HG03045 (cell line): ENCODE measurements around the gene SERTAD3.
"Not testable (repeated sequence)": the region's sequence is repeated elsewhere in the genome, so short reads cannot be mapped to it uniquely, and the experiment has no call there.

Source experiments
- ATAC-seq: cut with Tn5 transposase; IDR thresholded peaks from one replicate; pipeline ENCODE4 v1.9.1; 2021; ENCODE audit warnings: mild to moderate bottlenecking, moderate library complexity; ENCODE audit not compliant: unreplicated experiment

The SERTAD3 gene

GRCh38 chr19:40458597-40458974 lies 14.5 kb upstream of the SERTAD3 start:
- ATAC-seq = no peak

GRCh38 chr19:40457953-40458596 lies 13.9 kb upstream of the SERTAD3 start:
- no peak for ATAC-seq

- ATAC-seq = no peak
These were observed 12.9 kb upstream of the SERTAD3 start for GRCh38 chr19:40457048-40457447.

- not testable (repeated sequence) for ATAC-seq
These were observed 9.8 kb upstream of the SERTAD3 start for GRCh38 chr19:40453943-40454342.

GRCh38 chr19:40453151-40453735 lies 9.1 kb upstream of the SERTAD3 start:
- no peak for ATAC-seq

DNA sequence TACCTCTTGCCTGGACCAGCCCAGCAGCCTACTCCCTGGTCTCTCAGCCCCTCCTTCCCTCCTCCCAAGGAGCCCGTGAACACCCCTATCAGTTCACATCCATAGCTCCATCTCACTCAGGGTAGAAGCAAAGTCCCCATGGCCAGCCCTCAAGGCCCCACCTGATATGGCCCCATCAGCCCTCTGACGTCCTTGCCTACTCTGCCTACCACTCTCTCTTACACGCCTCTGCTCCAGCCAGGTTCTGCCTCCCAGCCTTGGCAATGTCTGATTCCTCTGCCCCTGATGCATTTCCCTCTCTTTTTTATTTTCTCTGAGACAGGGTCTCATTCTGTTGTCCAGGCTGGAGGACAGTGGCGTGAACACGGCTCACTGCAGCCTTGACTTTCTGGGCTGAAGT lies 7.9 kb upstream of the SERTAD3 start:
- no peak for ATAC-seq

GRCh38 chr19:40450664-40451063 lies 6.5 kb upstream of the SERTAD3 start:
- ATAC-seq = no peak

- ATAC-seq = no peak
These were observed 5.4 kb upstream of the SERTAD3 start for GRCh38 chr19:40449506-40449905.

- no peak for ATAC-seq
These were observed 2.2 kb upstream of the SERTAD3 start for GRCh38 chr19:40446263-40446784.

GRCh38 chr19:40445780-40446262 lies 1.7 kb upstream of the SERTAD3 start:
- no peak for ATAC-seq

DNA sequence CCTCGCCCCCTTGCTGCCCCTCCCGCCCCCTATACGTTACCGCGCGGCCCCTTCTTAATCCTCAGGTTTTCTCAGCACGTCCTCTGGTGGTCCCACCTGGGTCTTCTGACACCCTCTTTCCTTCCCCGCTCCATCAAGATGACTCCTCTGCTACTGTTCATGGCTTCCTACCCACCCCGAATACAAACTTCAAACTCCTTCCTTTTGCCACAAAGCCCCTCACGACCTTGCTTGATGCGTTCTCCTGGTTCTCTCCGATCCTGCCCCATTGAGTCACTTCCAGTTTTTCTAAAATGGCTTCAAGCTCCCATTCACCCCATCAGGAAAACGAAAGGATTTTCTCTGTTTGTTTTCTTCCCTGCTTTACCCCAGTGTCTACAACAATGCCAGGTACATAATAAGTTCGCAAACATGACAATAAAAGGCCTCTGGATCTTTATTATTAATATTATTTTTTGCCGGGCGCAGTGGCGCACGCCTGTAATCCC lies 734 bp upstream of the SERTAD3 start:
- no peak for ATAC-seq

- ATAC-seq = peak; percentile 67
These were observed 770 bp downstream of the SERTAD3 start for GRCh38 chr19:40443131-40443999.

DNA sequence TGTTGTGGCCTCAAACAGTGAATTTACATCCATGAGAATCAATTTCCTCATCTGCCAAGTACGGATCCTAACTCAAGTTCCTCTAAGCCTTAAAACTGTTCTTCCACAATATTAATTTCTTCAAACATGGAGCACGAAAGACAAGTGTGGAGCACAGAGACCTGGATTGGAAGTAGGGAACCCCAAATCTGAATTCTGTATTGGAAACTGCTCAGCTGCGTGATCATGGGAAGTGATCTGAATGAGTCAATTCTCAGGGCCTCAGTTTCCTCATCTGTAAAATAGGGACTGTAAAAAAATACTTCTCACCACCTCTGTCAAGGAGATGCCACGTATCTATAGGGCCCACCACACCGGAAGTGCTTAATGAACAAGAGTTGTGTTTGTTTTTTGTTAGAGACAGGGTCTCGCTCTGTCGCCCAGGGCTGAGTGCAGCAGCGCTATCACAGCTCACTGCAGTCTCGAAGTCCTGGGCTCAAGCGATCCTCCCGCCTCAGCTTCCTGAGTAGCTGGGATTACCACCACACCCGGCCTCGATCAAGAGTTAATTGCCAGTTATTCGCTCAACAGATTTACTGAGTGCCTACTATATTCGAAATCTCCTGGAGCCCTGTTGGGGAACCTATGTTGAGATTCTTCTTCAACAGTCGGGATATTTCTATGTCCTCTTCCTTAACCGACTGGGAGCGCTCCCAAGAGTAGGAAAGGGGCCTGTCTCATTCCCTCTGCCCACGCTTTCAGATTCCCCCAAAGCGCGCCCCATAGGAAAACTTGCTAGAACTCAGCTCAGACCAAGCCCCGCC lies 1.6 kb downstream of the SERTAD3 start:
- ATAC-seq = no peak

GRCh38 chr19:40441719-40442253 lies 2.3 kb downstream of the SERTAD3 start:
- no peak for ATAC-seq

DNA sequence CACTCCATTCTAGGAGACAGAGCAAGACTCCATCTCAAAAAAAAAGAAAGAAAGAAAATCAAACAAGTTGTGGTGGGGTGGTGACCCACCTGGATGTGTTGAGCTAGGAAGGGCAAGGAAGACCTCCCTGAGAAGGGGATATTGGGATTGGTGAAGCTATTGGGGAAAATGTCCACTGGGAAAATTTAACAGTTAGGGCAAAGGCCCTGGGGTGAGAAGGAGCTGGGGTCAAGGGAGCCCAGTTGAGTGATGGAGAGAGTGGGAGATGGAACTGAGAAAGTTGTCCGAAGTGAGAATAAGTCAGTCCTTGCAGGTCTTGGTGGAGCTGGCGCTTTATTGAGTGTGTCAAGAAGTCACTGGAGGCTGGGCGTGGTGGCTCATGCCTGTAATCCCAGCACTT lies 5.9 kb downstream of the SERTAD3 start:
- no peak for ATAC-seq

- peak; percentile 54 for ATAC-seq
These were observed 10.5 kb downstream of the SERTAD3 start for GRCh38 chr19:40433391-40434216.

- ATAC-seq = not testable (repeated sequence)
These were observed 11.4 kb downstream of the SERTAD3 start for GRCh38 chr19:40432760-40433159.

- no peak for ATAC-seq
These were observed 12.4 kb downstream of the SERTAD3 start for GRCh38 chr19:40431698-40432097.

- not testable (repeated sequence) for ATAC-seq
These were observed 13.9 kb downstream of the SERTAD3 start for GRCh38 chr19:40430242-40430641.
